H9 (cell line): ENCODE measurements around the gene GABRB2. TPM values are rescaled to one million over a fixed set of nuclear protein-coding genes. Genes with fewer than 3 reads are reported as not detected.

Source experiments
- DNase-seq: peaks from one replicate; pipeline ENCODE4 v3.0.0-alpha.2; 2017
- H2AFZ ChIP-seq: one replicate; pipeline ENCODE4 v1.6.1; 2013; ENCODE audit warnings: mild to moderate bottlenecking, low read length, control low read depth, moderate library complexity
- H2AK5ac ChIP-seq: 2 replicates; pipeline ENCODE4 v1.6.1; 2013; ENCODE audit warnings: low read length, control low read depth, mixed read lengths; ENCODE audit not compliant: insufficient read length
- H2BK120ac ChIP-seq: one replicate; pipeline ENCODE4 v1.6.1; 2013; ENCODE audit warnings: low read depth, mild to moderate bottlenecking, low read length, control low read depth, inconsistent platforms; ENCODE audit not compliant: poor library complexity, severe bottlenecking
- H2BK12ac ChIP-seq: 2 replicates; pipeline ENCODE4 v1.6.1; 2013; ENCODE audit warnings: low read length, control low read depth, mixed read lengths, low read depth; ENCODE audit not compliant: insufficient read length
- H2BK15ac ChIP-seq: 2 replicates; pipeline ENCODE4 v1.6.1; 2013; ENCODE audit warnings: low read depth, low read length, control low read depth
- H2BK20ac ChIP-seq: one replicate; pipeline ENCODE4 v1.6.1; 2013; ENCODE audit warnings: low read depth, mild to moderate bottlenecking, low read length, control low read depth, inconsistent platforms; ENCODE audit not compliant: poor library complexity, severe bottlenecking
- H2BK5ac ChIP-seq: 2 replicates; pipeline ENCODE4 v1.6.1; 2013; ENCODE audit warnings: low read length, control low read depth, mixed read lengths; ENCODE audit not compliant: insufficient read length
- H3K14ac ChIP-seq: 2 replicates; pipeline ENCODE4 v1.6.1; 2013; ENCODE audit warnings: low read length, control low read depth; ENCODE audit not compliant: insufficient read depth
- H3K18ac ChIP-seq: 2 replicates; pipeline ENCODE4 v1.6.1; 2013; ENCODE audit warnings: low read depth, mild to moderate bottlenecking, mixed read lengths, low read length, control low read depth; ENCODE audit not compliant: insufficient read length
- H3K23ac ChIP-seq: 2 replicates; pipeline ENCODE4 v1.6.1; 2013; ENCODE audit warnings: low read length, control low read depth, mixed read lengths, low read depth; ENCODE audit not compliant: insufficient read length
- H3K23me2 ChIP-seq: 2 replicates; pipeline ENCODE4 v1.6.1; 2013; ENCODE audit warnings: low read depth, mild to moderate bottlenecking, mixed read lengths, low read length, control low read depth; ENCODE audit not compliant: insufficient read length, poor library complexity, severe bottlenecking
- H3K27ac ChIP-seq: 2 replicates; pipeline ENCODE4 v1.5.1; 2013; ENCODE audit warnings: low read length, control low read depth, mixed read lengths, low read depth; ENCODE audit not compliant: insufficient read length
- H3K27me3 ChIP-seq: 2 replicates; pipeline ENCODE4 v1.6.1; 2013; ENCODE audit warnings: low read length, control low read depth, inconsistent platforms; ENCODE audit not compliant: insufficient read depth
- H3K4ac ChIP-seq: 2 replicates; pipeline ENCODE4 v1.6.1; 2013; ENCODE audit warnings: low read depth, mild to moderate bottlenecking, control low read depth, inconsistent platforms, low read length, moderate library complexity
- H3K4me1 ChIP-seq: 2 replicates; pipeline ENCODE4 v1.6.1; 2013; ENCODE audit warnings: low read length, control low read depth, inconsistent platforms; ENCODE audit not compliant: insufficient read depth
- H3K4me2 ChIP-seq: 2 replicates; pipeline ENCODE4 v1.6.1; 2013; ENCODE audit warnings: low read length, control low read depth, mixed read lengths; ENCODE audit not compliant: insufficient read length, insufficient read depth
- H3K56ac ChIP-seq: 2 replicates; pipeline ENCODE4 v1.6.1; 2013; ENCODE audit warnings: low read depth, mild to moderate bottlenecking, mixed read lengths, low read length, control low read depth; ENCODE audit not compliant: insufficient read length
- H3K79me1 ChIP-seq: 2 replicates; pipeline ENCODE4 v1.6.1; 2013; ENCODE audit warnings: low read depth, mild to moderate bottlenecking, moderate library complexity, low read length, control low read depth, inconsistent platforms; ENCODE audit not compliant: insufficient read depth, poor library complexity, severe bottlenecking
- H3K79me2 ChIP-seq: 2 replicates; pipeline ENCODE4 v1.6.1; 2013; ENCODE audit warnings: low read length, control low read depth, inconsistent platforms; ENCODE audit not compliant: insufficient read depth
- H3K9ac ChIP-seq: 2 replicates; pipeline ENCODE4 v1.6.1; 2013; ENCODE audit warnings: low read length, control low read depth, mixed read lengths; ENCODE audit not compliant: insufficient read length; ENCODE audit errors: extremely low read depth
- H3K9me3 ChIP-seq: one replicate; pipeline ENCODE4 v1.6.1; 2013; ENCODE audit warnings: low read depth, low read length, inconsistent platforms; ENCODE audit not compliant: control insufficient read depth
- H3T11ph ChIP-seq: one replicate; pipeline ENCODE4 v1.6.1; 2013; ENCODE audit warnings: mild to moderate bottlenecking, low read length, control low read depth, inconsistent platforms
- H4K20me1 ChIP-seq: one replicate; pipeline ENCODE4 v1.6.1; 2013; ENCODE audit not compliant: control insufficient read depth, insufficient read length, insufficient read depth
- H4K5ac ChIP-seq: 2 replicates; pipeline ENCODE4 v1.6.1; 2013; ENCODE audit warnings: low read depth, mild to moderate bottlenecking, mixed read lengths, low read length, control low read depth; ENCODE audit not compliant: insufficient read length
- H4K8ac ChIP-seq: replicated peaks from 2 replicates; pipeline ENCODE4 v1.6.1; 2013; ENCODE audit warnings: low read length, control low read depth, mixed read lengths, low read depth; ENCODE audit not compliant: insufficient read length
- H4K91ac ChIP-seq: 2 replicates; pipeline ENCODE4 v1.6.1; 2013; ENCODE audit warnings: low read depth, mild to moderate bottlenecking, moderate library complexity, mixed read lengths, low read length, control low read depth; ENCODE audit not compliant: insufficient read length
- H3K27ac Mint-ChIP-seq, 3 experiments: 2 replicates in 2 of 3; 3 replicates in 1 of 3; pipeline ENCODE4 v1.8.0; 2020 to 2021; ENCODE audit warnings: mixed read lengths in 3 of 3, mild to moderate bottlenecking in 1 of 3, moderate library complexity in 1 of 3
- H3K27me3 Mint-ChIP-seq: 2 replicates; pipeline ENCODE4 v1.8.0; 2021; ENCODE audit warnings: low read depth, mild to moderate bottlenecking, moderate library complexity, mixed read lengths
- H3K36me3 Mint-ChIP-seq, 3 experiments: 2 replicates in 2 of 3; 3 replicates in 1 of 3; pipeline ENCODE4 v1.8.0; 2020 to 2021; ENCODE audit warnings: low read depth in 3 of 3, mixed read lengths in 3 of 3; ENCODE audit not compliant: insufficient read depth in 1 of 3
- H3K4me1 Mint-ChIP-seq, 2 experiments: 2 replicates each; pipeline ENCODE4 v1.8.0; 2020; ENCODE audit warnings: mixed read lengths in 2 of 2
- H3K4me3 Mint-ChIP-seq, 2 experiments: 2 replicates in 1 of 2; 3 replicates in 1 of 2; pipeline ENCODE4 v1.8.0; 2020 to 2021; ENCODE audit warnings: mild to moderate bottlenecking in 2 of 2, mixed read lengths in 2 of 2, moderate library complexity in 1 of 2
- H3K9me3 Mint-ChIP-seq, 2 experiments: 2 replicates in 1 of 2; 3 replicates in 1 of 2; pipeline ENCODE4 v1.8.0; 2020; ENCODE audit warnings: mild to moderate bottlenecking in 2 of 2, mixed read lengths in 2 of 2, moderate library complexity in 1 of 2
- WGBS: extraction: QIAGEN DNeasy Blood & Tissue Kit; methylation state at CpG from one replicate; pipeline ENCODE4 v1.1.7; 2013; ENCODE audit warnings: missing lambda C conversion rate, low lambda C conversion rate, mixed read lengths; ENCODE audit not compliant: insufficient read length; ENCODE audit errors: extremely low coverage; 5-methylcytosine and 5-hydroxymethylcytosine counted together
- total RNA-seq: library from RNA; stranded (reverse); gene quantifications from 2 replicates; pipeline ENCODE4 v1.2.1, GENCODE V29; 2021
- TF ChIP-seq, protein P1 (sequence below): fragments of 200-600 bp; sonication (generic); conservative IDR thresholded peaks from 3 replicates; pipeline ENCODE4 v1.8.0; 2021; ENCODE audit warnings: antibody characterized with exemption, mild to moderate bottlenecking

The GABRB2 gene
- total RNA-seq, 1 experiment from 2014 or later, result 0.20 TPM

DNA sequence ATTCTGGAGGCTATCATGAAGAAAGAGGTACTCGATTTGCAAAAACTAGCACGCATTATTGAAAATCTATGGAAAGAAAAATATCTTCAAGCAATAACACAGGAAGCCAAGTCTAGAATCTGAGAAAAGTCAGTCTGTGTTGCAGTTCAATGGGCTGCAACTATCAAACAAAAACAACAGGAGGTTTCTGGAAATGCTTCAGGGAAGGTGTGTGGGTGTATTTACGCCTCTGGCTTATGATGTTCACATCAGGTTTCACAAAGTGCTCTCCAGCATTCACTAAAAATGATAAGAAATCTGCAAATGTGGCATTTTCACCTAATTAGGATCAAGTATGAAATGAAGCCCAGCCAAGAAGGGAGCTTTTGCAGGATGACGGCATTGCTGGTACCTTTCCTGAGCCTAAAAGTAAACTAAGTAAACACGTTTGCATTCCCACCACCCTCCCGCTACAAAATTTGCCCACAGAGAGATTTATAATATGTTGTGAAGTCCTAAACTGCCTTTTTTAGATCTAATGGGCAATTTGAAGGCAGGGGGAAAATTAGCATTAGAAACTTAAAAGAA, 146.4 kb downstream of the GABRB2 start:
- H3K36me3 Mint-ChIP-seq, result no peaks in the 10 kb centered on the region
- H3K14ac ChIP-seq, result no peak overlapping the region

More for the DNA sequence above, 146.4 kb downstream of the GABRB2 start:
- Histone ChIP-seq H3K27ac (no peak overlapping the region), H3K79me2 (no peaks in the 10 kb centered on the region), H3K23me2 (no peaks in the 10 kb centered on the region), H3K9ac (no peak overlapping the region), H3K18ac (no peak overlapping the region), H3K27me3 (no peaks in the 10 kb centered on the region), H3K4me1 (no peaks in the 10 kb centered on the region), H2BK120ac (no peak overlapping the region), H3K56ac (no peak overlapping the region), H3K79me1 (no peaks in the 10 kb centered on the region), H2BK15ac (no peak overlapping the region), H2AK5ac (no peak overlapping the region), H4K8ac (no peak overlapping the region), H2BK12ac (no peak overlapping the region), H3K23ac (no peak overlapping the region), H3T11ph (no peak overlapping the region), H4K20me1 (no peaks in the 10 kb centered on the region), H3K9me3 (no peaks in the 10 kb centered on the region), H4K91ac (no peak overlapping the region), H3K4ac (no peak overlapping the region), H2AFZ (no peak overlapping the region), H3K4me2 (no peak overlapping the region), H2BK5ac (no peak overlapping the region), H4K5ac (no peak overlapping the region), H2BK20ac (no peak overlapping the region)
- no peak overlapping the region for H3K4me3 Mint-ChIP-seq
- H3K27me3 Mint-ChIP-seq, result peaks cover 4% of the 10 kb centered on the region; the same call in 1 of the 2 replicates
- no peaks in the 10 kb centered on the region for H3K4me1 Mint-ChIP-seq
- no peaks in the 10 kb centered on the region for H3K9me3 Mint-ChIP-seq
- TF ChIP-seq, protein P1, sequence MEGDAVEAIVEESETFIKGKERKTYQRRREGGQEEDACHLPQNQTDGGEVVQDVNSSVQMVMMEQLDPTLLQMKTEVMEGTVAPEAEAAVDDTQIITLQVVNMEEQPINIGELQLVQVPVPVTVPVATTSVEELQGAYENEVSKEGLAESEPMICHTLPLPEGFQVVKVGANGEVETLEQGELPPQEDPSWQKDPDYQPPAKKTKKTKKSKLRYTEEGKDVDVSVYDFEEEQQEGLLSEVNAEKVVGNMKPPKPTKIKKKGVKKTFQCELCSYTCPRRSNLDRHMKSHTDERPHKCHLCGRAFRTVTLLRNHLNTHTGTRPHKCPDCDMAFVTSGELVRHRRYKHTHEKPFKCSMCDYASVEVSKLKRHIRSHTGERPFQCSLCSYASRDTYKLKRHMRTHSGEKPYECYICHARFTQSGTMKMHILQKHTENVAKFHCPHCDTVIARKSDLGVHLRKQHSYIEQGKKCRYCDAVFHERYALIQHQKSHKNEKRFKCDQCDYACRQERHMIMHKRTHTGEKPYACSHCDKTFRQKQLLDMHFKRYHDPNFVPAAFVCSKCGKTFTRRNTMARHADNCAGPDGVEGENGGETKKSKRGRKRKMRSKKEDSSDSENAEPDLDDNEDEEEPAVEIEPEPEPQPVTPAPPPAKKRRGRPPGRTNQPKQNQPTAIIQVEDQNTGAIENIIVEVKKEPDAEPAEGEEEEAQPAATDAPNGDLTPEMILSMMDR, result no peak
- no peak for DNase-seq
- peak overlapping the region in 1 of 3 experiments; percentile 29; a peak in 1 of 7 replicates for H3K27ac Mint-ChIP-seq
- WGBS, result no CpG with 5 or more reads among the region's 6 CpGs
